T-cell (primary cell): ENCODE results near the gene NAPEPLD. TPM values are rescaled to one million over a fixed set of nuclear protein-coding genes. Genes with fewer than 3 reads are reported as not detected.
"Not testable (repeated sequence)": the region's sequence is repeated elsewhere in the genome, so short reads cannot be mapped to it uniquely, and the experiment has no call there.

ENCODE experiments used
- ATAC-seq, 4 experiments: fragments of 200-7000 bp in 3 of 4; fragments of 150-1000 bp in 1 of 4; cut with Tn5 transposase; replicated peaks in 1 of 4; 1 replicate in 3 of 4; 2 replicates in 1 of 4; pipeline ENCODE4 v1.10.0; 2021; ENCODE audit warnings: moderate library complexity in 3 of 4, mild to moderate bottlenecking in 2 of 4, moderate number of reproducible peaks in 1 of 4
- CTCF ChIA-PET, 2 donors: fragments of 300-600 bp; sonication (Branson Sonifier 250); formaldehyde crosslinking; loops; one replicate each; lab custom pipeline; 2022; ENCODE audit warnings: antibody characterized with exemption in 2 of 2; lab: Charles Lee
- POLR2A ChIA-PET, 2 donors: fragments of 300-600 bp; sonication (Branson Sonifier 250); formaldehyde crosslinking; loops; one replicate each; lab custom pipeline; 2022; ENCODE audit warnings: antibody characterized with exemption in 2 of 2; lab: Charles Lee
- DNase-seq, 35 experiments: peaks; one replicate each; pipeline versions ENCODE4 v3.0.0 to v3.0.0-alpha.2; 2013 to 2023
- H3K27ac ChIP-seq: one replicate; pipeline ENCODE4 v1.5.1; 2013; ENCODE audit warnings: low read length
- H3K27me3 ChIP-seq, 2 experiments: replicated peaks in 1 of 2; 1 replicate in 1 of 2; 2 replicates in 1 of 2; pipeline versions ENCODE4 v1.6.1 to v1.7.0; 2013; ENCODE audit warnings: low read length in 1 of 2, mixed read lengths in 1 of 2; ENCODE audit not compliant: control insufficient read depth in 2 of 2, insufficient read depth in 2 of 2; ENCODE audit errors: extremely low read depth in 1 of 2
- H3K36me3 ChIP-seq, 2 donors: 1 replicate in 1 of 2; 2 replicates in 1 of 2; pipeline versions ENCODE4 v1.6.1 to v1.7.0; 2013; ENCODE audit warnings: low read length in 1 of 2; ENCODE audit not compliant: control insufficient read depth in 2 of 2, insufficient read depth in 1 of 2; ENCODE audit errors: extremely low read depth in 1 of 2
- H3K4me1 ChIP-seq, 2 experiments: 1 replicate in 1 of 2; 2 replicates in 1 of 2; pipeline versions ENCODE4 v1.6.1 to v1.7.0; 2013; ENCODE audit warnings: low read length in 2 of 2, mixed read lengths in 1 of 2; ENCODE audit not compliant: insufficient read depth in 2 of 2, control insufficient read depth in 1 of 2; ENCODE audit errors: extremely low read depth in 1 of 2
- H3K4me3 ChIP-seq, 2 donors: 1 replicate in 1 of 2; 2 replicates in 1 of 2; pipeline versions ENCODE4 v1.5.1 to v1.7.0; 2013; ENCODE audit warnings: mild to moderate bottlenecking in 2 of 2, low read length in 1 of 2, moderate library complexity in 1 of 2; ENCODE audit not compliant: control insufficient read depth in 1 of 2; ENCODE audit errors: extremely low read depth in 1 of 2
- H3K9me3 ChIP-seq: 2 replicates; pipeline ENCODE4 v1.7.0; 2013
- H3K27ac Mint-ChIP-seq, 2 donors: one replicate each; pipeline ENCODE4 v1.8.0; 2020 to 2021; ENCODE audit warnings: mild to moderate bottlenecking in 2 of 2, mixed read lengths in 2 of 2
- H3K27me3 Mint-ChIP-seq, 2 donors: one replicate each; pipeline ENCODE4 v1.8.0; 2021 to 2022; ENCODE audit warnings: mixed read lengths in 2 of 2
- H3K36me3 Mint-ChIP-seq: one replicate; pipeline ENCODE4 v1.8.0; 2021; ENCODE audit warnings: mixed read lengths
- H3K4me1 Mint-ChIP-seq, 3 donors: one replicate each; pipeline ENCODE4 v1.8.0; 2020 to 2022; ENCODE audit warnings: mixed read lengths in 3 of 3, mild to moderate bottlenecking in 1 of 3
- H3K4me3 Mint-ChIP-seq, 3 donors: one replicate each; pipeline ENCODE4 v1.8.0; 2020 to 2022; ENCODE audit warnings: mild to moderate bottlenecking in 3 of 3, mixed read lengths in 3 of 3, moderate library complexity in 3 of 3
- H3K9me3 Mint-ChIP-seq, 3 donors: one replicate each; pipeline ENCODE4 v1.8.0; 2020 to 2022; ENCODE audit warnings: mixed read lengths in 3 of 3
- WGBS: methylation state at CpG from one replicate; pipeline ENCODE4 v1.1.5; 2013; ENCODE audit warnings: missing lambda C conversion rate; ENCODE audit not compliant: insufficient coverage; 5-methylcytosine and 5-hydroxymethylcytosine counted together
- total RNA-seq, 35 experiments: library from RNA in 6 of 35; stranded (reverse) in 6 of 35; fragments of 120-200 nt in 1 of 35; gene quantifications; one replicate each; pipeline versions ENCODE4 v1.2.1 to v1.2.4 and lab custom pipeline; 2013 to 2026

NAPEPLD gene
- total RNA-seq, 5 donors from 2014 or later (not counting 1 experiment from before 2014, with no cell fraction given) = 5.4 to 19.1 (median 15.8) TPM

GRCh38 chr7:103116991-103117390 is 31.9 kb downstream of the NAPEPLD start:
- no peak for DNase-seq
- Mint-ChIP-seq H3K27me3 (no peaks in the 10 kb centered on the region), H3K4me3 (no peak overlapping the region), H3K4me1 (peaks cover 0 to 11% (median 0%) of the 10 kb centered on the region in 3 donors), H3K27ac (no peak overlapping the region), H3K36me3 (peaks cover 55% of the 10 kb centered on the region), H3K9me3 (peaks cover 3 to 5% (median 4%) of the 10 kb centered on the region in 3 donors)
- no peak for ATAC-seq
- no peaks in the 10 kb centered on the region for H3K9me3 ChIP-seq
- H3K27me3 ChIP-seq = no peaks in the 10 kb centered on the region
- no peak overlapping the region for H3K27ac ChIP-seq
- ChIA-PET POLR2A (no interaction called here), CTCF (no interaction called here)
- no peak overlapping the region for H3K4me3 ChIP-seq
- no peaks in the 10 kb centered on the region for H3K4me1 ChIP-seq
- H3K36me3 ChIP-seq = peaks cover 6 to 16% of the 10 kb centered on the region in 2 donors

- ChIA-PET CTCF (no interaction called here), POLR2A (no interaction called here)
- H3K4me3 Mint-ChIP-seq = no peak overlapping the region
- H3K36me3 Mint-ChIP-seq = peaks cover 55% of the 10 kb centered on the region
- no peaks in the 10 kb centered on the region for H3K27me3 ChIP-seq
- H3K9me3 Mint-ChIP-seq = peaks cover 3 to 5% (median 4%) of the 10 kb centered on the region in 3 donors
- no CpG with 5 or more reads among the region's 1 CpG for WGBS
- peaks cover 0 to 6% (median 0%) of the 10 kb centered on the region in 3 donors for H3K4me1 Mint-ChIP-seq
- ATAC-seq = no peak
- no peaks in the 10 kb centered on the region for H3K9me3 ChIP-seq
- no peaks in the 10 kb centered on the region for H3K4me1 ChIP-seq
- H3K27ac ChIP-seq = no peak overlapping the region
- DNase-seq = no peak
- H3K27ac Mint-ChIP-seq = no peak overlapping the region
- H3K4me3 ChIP-seq = no peak overlapping the region
- no peaks in the 10 kb centered on the region for H3K27me3 Mint-ChIP-seq
- peaks cover 6 to 13% of the 10 kb centered on the region in 2 donors for H3K36me3 ChIP-seq
These were observed 32.4 kb downstream of the NAPEPLD start for GRCh38 chr7:103116511-103116910.

GRCh38 chr7:103115771-103116170 is 33.1 kb downstream of the NAPEPLD start:
- peaks cover 3 to 8% (median 4%) of the 10 kb centered on the region in 3 donors for H3K9me3 Mint-ChIP-seq
- no peak for DNase-seq
- CTCF ChIA-PET = no interaction called here
- 100% methylated on average over 4 of the region's 4 CpGs for WGBS
- no peak overlapping the region for H3K27ac Mint-ChIP-seq
- H3K4me1 Mint-ChIP-seq = peaks cover 0 to 6% (median 0%) of the 10 kb centered on the region in 3 donors
- no peaks in the 10 kb centered on the region for H3K27me3 ChIP-seq
- H3K36me3 Mint-ChIP-seq = peaks cover 55% of the 10 kb centered on the region
- H3K9me3 ChIP-seq = no peaks in the 10 kb centered on the region
- POLR2A ChIA-PET = no interaction called here
- no peak overlapping the region for H3K4me3 ChIP-seq
- no peak for ATAC-seq
- H3K27me3 Mint-ChIP-seq = no peaks in the 10 kb centered on the region
- no peak overlapping the region for H3K4me3 Mint-ChIP-seq
- H3K4me1 ChIP-seq = no peaks in the 10 kb centered on the region
- no peak overlapping the region for H3K27ac ChIP-seq
- H3K36me3 ChIP-seq = peaks cover 4 to 12% of the 10 kb centered on the region in 2 donors

GRCh38 chr7:103114576-103115008 is 34.3 kb downstream of the NAPEPLD start:
- ChIA-PET CTCF (no interaction called here), POLR2A (no interaction called here)
- Histone ChIP-seq H3K27me3 (no peaks in the 10 kb centered on the region), H3K9me3 (no peaks in the 10 kb centered on the region), H3K4me3 (no peak overlapping the region), H3K27ac (no peak overlapping the region), H3K36me3 (peaks cover 0 to 12% of the 10 kb centered on the region in 2 donors), H3K4me1 (no peaks in the 10 kb centered on the region)
- Mint-ChIP-seq H3K27me3 (no peaks in the 10 kb centered on the region), H3K4me1 (peaks cover 0 to 6% (median 0%) of the 10 kb centered on the region in 3 donors), H3K4me3 (no peak overlapping the region), H3K36me3 (peaks cover 59% of the 10 kb centered on the region), H3K27ac (no peak overlapping the region), H3K9me3 (peaks cover 4 to 15% (median 5%) of the 10 kb centered on the region in 3 donors)
- ATAC-seq = no peak
- 100% methylated on average over 1 of the region's 1 CpG for WGBS
- no peak for DNase-seq

- ATAC-seq = no peak
These were observed 35.7 kb downstream of the NAPEPLD start for GRCh38 chr7:103113164-103113563.

GRCh38 chr7:103106703-103107070 is 42.2 kb downstream of the NAPEPLD start:
- H3K36me3 ChIP-seq = peaks cover 0 to 13% of the 10 kb centered on the region in 2 donors
- H3K27ac ChIP-seq, H3K27me3 ChIP-seq, H3K4me1 ChIP-seq, DNase-seq, H3K4me3 ChIP-seq, ATAC-seq, H3K9me3 ChIP-seq, H3K4me3 Mint-ChIP-seq, H3K27me3 Mint-ChIP-seq, POLR2A ChIA-PET, H3K4me1 Mint-ChIP-seq: not testable (repeated sequence)
- Mint-ChIP-seq H3K9me3 (peaks cover 0 to 17% (median 12%) of the 10 kb centered on the region in 3 donors), H3K36me3 (peaks cover 63% of the 10 kb centered on the region), H3K27ac (peak overlapping the region in 1 of 2 donors; percentile 29)
- CTCF ChIA-PET = interaction anchor here (0.6 to 0.7 kb wide), 2 partner anchors 18 to 1812 kb away, joined by 6 to 8 read pairs; no protein-coding TSS in a partner anchor
- WGBS = 98% methylated on average over 5 of the region's 6 CpGs

More at GRCh38 chr7:103113164-103113563, 35.7 kb downstream of the NAPEPLD start:
- no peak for DNase-seq
- Mint-ChIP-seq H3K4me1 (peaks cover 0 to 6% (median 2%) of the 10 kb centered on the region in 3 donors), H3K27me3 (no peaks in the 10 kb centered on the region), H3K4me3 (no peak overlapping the region), H3K27ac (no peak overlapping the region), H3K36me3 (peaks cover 68% of the 10 kb centered on the region), H3K9me3 (peaks cover 4 to 21% (median 15%) of the 10 kb centered on the region in 3 donors)
- Histone ChIP-seq H3K4me1 (no peaks in the 10 kb centered on the region), H3K36me3 (peaks cover 0 to 12% of the 10 kb centered on the region in 2 donors), H3K9me3 (no peaks in the 10 kb centered on the region), H3K4me3 (no peak overlapping the region), H3K27ac (no peak overlapping the region), H3K27me3 (no peaks in the 10 kb centered on the region)
- ChIA-PET CTCF (no interaction called here), POLR2A (no interaction called here)
- WGBS = no CpG with 5 or more reads among the region's 2 CpGs
